Ureter (tissue), 1 donor: ENCODE measurements around the gene POLR2M. TPM values are rescaled to one million over a fixed set of nuclear protein-coding genes. Genes with fewer than 3 reads are reported as not detected.

Experiments
- DNase-seq: peaks from one replicate; pipeline ENCODE4 v3.0.0-alpha.2; 2020; ENCODE audit warnings: low spot score
- total RNA-seq: library from RNA; stranded (reverse); gene quantifications from one replicate; pipeline ENCODE4 v1.2.4, GENCODE V29; 2023
- donor health status: DM: yes; HTN: yes; CAD: no.

POLR2M gene
- total RNA-seq, 1 donor from 2014 or later, result 75.8 TPM

DNA sequence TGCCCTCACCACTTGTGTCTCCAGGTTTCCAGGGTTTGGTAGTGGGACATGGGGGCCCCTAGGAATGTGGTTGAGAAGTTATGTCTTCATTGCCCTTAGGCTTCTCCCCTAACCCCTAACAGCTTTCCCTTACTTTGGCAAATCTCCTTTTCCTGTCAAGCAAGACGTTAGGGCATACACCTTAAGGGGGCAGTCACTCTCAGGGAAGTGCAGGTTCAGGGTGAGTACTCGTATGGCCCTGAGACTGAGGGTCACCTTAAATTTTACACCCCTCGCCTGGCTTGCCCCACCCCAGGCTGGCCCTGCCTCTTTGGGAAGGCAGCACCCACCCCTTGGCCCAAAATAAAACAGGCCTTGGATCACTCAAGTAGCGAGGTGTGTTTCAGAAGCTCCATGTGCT is 33.5 kb downstream of the POLR2M start:
- no peak for DNase-seq

- DNase-seq, result no peak
Observed at GRCh38 chr15:57741089-57741488, 34.6 kb downstream of the POLR2M start.

- no peak for DNase-seq
Observed at GRCh38 chr15:57743424-57743823, 36.9 kb downstream of the POLR2M start.

DNA sequence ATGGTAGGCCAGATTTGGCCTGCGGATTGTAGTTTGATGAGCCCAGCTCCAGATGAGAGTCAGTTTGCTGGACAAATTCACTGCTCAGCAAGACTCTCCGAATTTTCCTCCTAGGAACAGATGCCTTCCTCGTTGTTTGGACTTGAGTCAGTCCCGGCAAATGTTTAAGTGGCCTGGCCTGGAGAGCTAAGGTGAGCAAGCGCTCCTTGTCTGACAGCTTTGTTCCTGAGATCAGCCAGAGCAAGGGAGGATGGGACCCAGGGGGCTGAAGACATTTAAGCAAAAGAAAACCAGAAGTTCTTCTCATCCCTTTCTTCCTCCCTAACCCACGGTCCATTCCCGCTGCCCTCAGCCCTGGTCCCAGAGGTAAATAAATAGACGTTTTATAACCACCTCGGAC is 40.3 kb downstream of the POLR2M start:
- no peak for DNase-seq

DNA sequence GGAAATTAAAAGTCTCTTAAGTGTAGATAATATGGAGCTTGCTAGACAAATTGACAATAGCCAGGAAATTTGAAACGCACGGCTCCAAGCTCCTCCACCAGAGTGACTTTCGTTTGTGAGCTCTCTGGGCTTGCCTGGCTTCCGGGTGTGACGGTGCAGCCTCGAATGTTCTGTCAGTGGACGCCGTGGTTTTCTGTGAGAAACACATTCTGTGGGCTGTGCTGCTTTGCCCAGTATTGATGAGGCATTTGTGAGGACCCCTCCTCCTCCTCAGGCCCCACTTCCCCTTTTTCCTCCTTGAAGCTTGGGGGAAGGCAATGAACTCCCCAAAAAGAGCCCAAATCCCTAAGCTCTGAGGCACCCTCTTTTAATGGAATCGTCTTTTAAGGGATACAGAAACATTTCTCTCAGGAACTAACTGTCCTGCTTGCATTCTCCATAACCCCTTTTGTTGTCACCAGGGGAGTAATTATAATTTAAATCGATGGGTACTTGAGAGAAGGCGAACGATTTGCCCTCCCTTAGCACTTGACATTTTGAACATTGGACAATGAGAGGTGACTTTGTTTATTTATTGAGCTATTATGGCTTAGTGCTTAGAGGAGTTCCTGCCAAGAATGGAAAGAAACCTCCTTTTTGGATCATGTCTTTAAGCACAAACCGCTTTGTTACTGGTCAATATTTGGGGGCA is 40.8 kb downstream of the POLR2M start:
- no peak for DNase-seq

DNA sequence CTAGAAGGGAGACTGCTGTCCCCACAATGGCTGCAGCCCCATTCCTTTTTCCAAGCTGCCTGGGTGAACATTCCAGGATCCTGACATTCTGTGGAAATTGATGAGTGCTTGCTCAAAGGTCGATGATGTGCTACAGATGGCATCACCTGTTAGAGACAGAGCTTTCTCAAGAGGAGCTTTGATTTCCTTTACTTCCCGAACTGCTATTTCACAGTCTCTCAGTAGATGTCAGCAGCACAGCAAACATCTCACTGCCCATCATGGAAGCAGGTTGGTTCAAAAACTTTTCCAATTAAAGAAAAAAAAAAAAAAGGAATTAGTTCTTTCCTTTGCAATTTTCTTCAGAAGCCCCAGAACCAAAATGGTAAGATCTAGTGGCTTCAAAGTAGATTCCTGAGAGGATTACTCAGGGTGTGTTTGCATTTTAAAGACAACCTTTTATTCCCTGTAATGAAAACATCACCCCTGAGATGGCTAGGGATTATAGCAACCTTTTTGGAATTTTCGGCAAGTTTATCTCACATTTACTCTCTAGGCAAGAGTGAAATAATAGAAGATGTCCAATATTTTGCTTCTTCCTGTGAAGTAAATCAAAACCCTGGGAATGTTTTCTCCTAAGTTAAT is 44.8 kb downstream of the POLR2M start:
- DNase-seq, result no peak

- no peak for DNase-seq
Observed at GRCh38 chr15:57752436-57752835, 45.9 kb downstream of the POLR2M start.

GRCh38 chr15:57752840-57753239 is 46.3 kb downstream of the POLR2M start:
- no peak for DNase-seq

- no peak for DNase-seq
Observed at GRCh38 chr15:57756466-57756865, 50.0 kb downstream of the POLR2M start.

- no peak for DNase-seq
Observed at GRCh38 chr15:57758560-57758959, 52.0 kb downstream of the POLR2M start.

DNA sequence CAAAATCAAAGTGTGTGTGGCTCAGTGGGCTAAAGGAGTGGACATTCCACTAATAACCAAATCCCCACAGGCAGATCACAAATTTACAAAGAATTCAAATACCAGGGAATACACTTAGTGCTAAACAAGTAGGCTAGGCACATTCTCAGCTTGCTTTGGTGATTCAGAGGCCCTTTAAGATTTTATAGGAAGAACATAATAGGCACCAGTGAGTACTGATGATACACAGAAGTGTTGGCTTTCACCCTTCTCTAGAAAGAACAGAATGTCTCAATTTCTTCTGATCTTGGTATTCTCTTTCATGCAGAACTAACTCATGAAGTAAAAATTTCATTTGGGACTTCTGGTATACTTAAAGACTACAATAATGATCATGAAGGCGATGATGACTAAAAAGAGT is 55.0 kb downstream of the POLR2M start:
- DNase-seq, result no peak

DNA sequence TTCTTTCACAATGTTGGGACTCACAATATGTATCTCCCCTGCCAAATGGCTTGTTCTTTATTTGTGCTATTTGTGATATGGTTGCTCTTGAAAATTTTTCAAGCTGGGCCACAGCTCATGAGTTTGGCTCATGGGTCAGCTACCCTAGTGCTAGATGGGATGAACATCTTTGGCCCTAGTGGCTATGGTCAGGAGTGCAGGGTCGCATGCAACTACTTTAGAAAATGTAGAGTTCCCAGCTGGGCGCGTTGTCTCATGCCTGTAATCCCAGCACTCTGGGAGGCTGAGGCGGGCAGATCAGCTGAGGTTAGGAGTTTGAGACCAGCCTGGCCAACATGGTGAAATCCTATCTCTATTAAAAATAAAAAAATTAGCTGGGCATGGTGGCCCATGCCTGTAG is 55.8 kb downstream of the POLR2M start:
- DNase-seq, result no peak

GRCh38 chr15:57763176-57763964 is 56.9 kb downstream of the POLR2M start:
- no peak for DNase-seq

Other genes starting within 250 kb of the POLR2M start
- 29.3 TPM for gene MYZAP, start 114.8 kb upstream of the POLR2M start, total RNA-seq